GM12892 (cell line): Measurements from ENCODE around the gene RFTN2.

Experiments used
- POLR2AphosphoS5 ChIP-seq: IDR thresholded peaks from 2 replicates; pipeline ENCODE4 v1.6.1; 2011; ENCODE audit warnings: low read depth, low read length, control low read depth
- TAF1 ChIP-seq: IDR thresholded peaks from 2 replicates; pipeline ENCODE4 v1.6.1; 2011; ENCODE audit warnings: low read depth, mild to moderate bottlenecking, control low read depth, low read length, borderline replicate concordance

- TF ChIP-seq POLR2AphosphoS5: no peak
- TF ChIP-seq TAF1: no peak
These were observed 60.9 kb downstream of the RFTN2 start for GRCh38 chr2:197614532-197614931.
